ENCODE measurements around the gene LEFTY1.

The LEFTY1 gene

GRCh38 chr1:225923692-225924555 is 35.0 kb upstream of the LEFTY1 start, which contains the start of gene PYCR2:
TSS of gene PYCR2 (minus strand) at chr1:225924250. CDS start at chr1:225924110, 140 bp downstream.
- no peak for TF ChIP-seq EZH2phosphoT487 (IDR thresholded peaks at IDR 0.05; ENCODE audit: borderline replicate concordance, low read length)
- no peak for TF ChIP-seq CTCF (IDR thresholded peaks at IDR 0.05; ENCODE audit: low read depth, low read length, poor library complexity, severe bottlenecking)
- H3K27ac ChIP-seq (ENCODE audit: low read depth, low read length), result peak within 1 kb of the TSS; percentile 80
- H3K4me1 ChIP-seq (ENCODE audit: control insufficient read depth, low read length), result peaks cover 22% of the 10 kb centered on the region
- H4K20me1 ChIP-seq (ENCODE audit: control insufficient read depth, insufficient read depth, low read depth, low read length), result no peaks in the 10 kb centered on the region
- no peaks in the 10 kb centered on the region for H3K27me3 ChIP-seq (ENCODE audit: control insufficient read depth, low read length)
- no peaks in the 10 kb centered on the region for H3K9me3 ChIP-seq (ENCODE audit: control insufficient read depth, insufficient read depth, low read length)
- peaks cover 29% of the 10 kb centered on the region for H3K79me2 ChIP-seq (ENCODE audit: control insufficient read depth, low read length)
- H3F3A ChIP-seq (ENCODE audit: control insufficient read depth, insufficient read depth), result no peaks in the 10 kb centered on the region
- peaks cover 42% of the 10 kb centered on the region for H3K36me3 ChIP-seq (ENCODE audit: control insufficient read depth, low read length)
- peak within 1 kb of the TSS; percentile 99 for H3K4me3 ChIP-seq (ENCODE audit: low read length)
- H3K4me2 ChIP-seq (ENCODE audit: low read length), result peak within 1 kb of the TSS; percentile 92
- H3K9me2 ChIP-seq (replicated peaks; ENCODE audit: control insufficient read depth, low read length), result no peaks in the 10 kb centered on the region

- Histone ChIP-seq H3K4me3 (ENCODE audit: low read length) (peak overlapping the region; percentile 99), H3K79me2 (ENCODE audit: control insufficient read depth, low read length) (peaks cover 29% of the 10 kb centered on the region), H4K20me1 (ENCODE audit: control insufficient read depth, insufficient read depth, low read depth, low read length) (no peaks in the 10 kb centered on the region), H3K9me2 (replicated peaks; ENCODE audit: control insufficient read depth, low read length) (no peaks in the 10 kb centered on the region), H3K4me1 (ENCODE audit: control insufficient read depth, low read length) (peaks cover 22% of the 10 kb centered on the region), H3K36me3 (ENCODE audit: control insufficient read depth, low read length) (peaks cover 47% of the 10 kb centered on the region), H3F3A (ENCODE audit: control insufficient read depth, insufficient read depth) (no peaks in the 10 kb centered on the region), H3K27ac (ENCODE audit: low read depth, low read length) (peak overlapping the region; percentile 80), H3K4me2 (ENCODE audit: low read length) (peak overlapping the region; percentile 92), H3K27me3 (ENCODE audit: control insufficient read depth, low read length) (no peaks in the 10 kb centered on the region), H3K9me3 (ENCODE audit: control insufficient read depth, insufficient read depth, low read length) (no peaks in the 10 kb centered on the region)
- TF ChIP-seq EZH2phosphoT487 (IDR thresholded peaks at IDR 0.05; ENCODE audit: borderline replicate concordance, low read length) (no peak), CTCF (IDR thresholded peaks at IDR 0.05; ENCODE audit: low read depth, low read length, poor library complexity, severe bottlenecking) (no peak)
These were observed 34.4 kb upstream of the LEFTY1 start for GRCh38 chr1:225923381-225923691.

DNA sequence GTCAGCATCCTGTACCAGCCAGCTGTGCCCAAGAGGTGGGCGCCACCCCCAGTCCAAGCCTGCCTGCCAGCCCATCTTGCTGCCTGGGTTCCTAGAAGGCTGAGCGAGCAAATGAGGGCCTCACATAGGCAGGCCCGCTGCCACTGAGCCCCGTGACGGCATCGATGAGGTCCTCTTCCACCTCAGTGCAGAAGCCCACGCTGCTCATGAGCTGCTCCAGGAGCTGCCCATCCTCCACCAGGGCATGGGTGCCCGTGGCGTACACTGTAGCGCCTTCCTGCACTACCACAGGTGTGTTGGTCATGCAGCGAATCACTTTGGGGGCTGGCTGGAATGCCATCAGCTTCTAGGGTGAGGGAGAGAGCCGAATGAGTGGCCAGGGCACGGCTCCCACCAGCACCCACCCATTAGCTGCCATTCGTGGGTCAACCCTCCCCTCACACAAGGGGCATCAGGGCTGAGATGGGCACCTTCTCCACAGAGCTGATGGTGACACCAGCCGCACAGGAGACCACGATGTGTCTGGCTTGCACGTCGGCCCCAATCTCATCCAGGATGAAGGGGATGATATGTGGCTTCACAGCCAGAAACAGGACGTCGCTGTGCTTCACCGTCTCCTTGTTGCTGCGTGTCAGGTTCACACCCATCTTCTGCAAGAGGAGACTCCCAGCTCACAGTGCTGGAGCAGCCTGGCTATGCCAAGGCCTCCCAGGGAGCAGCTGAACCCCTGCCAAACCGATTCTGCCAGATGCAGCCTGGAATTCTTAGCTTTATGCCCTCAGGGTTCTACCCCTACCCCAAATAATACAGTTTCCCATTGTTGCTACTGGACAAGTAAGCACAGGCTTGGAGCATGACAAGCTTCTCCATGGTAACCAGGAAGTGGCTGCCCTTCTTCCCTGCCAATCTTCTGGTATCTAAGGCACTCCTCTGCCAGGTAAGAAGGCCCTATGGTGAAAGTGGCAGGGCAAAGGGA is 33.1 kb upstream of the LEFTY1 start:
- H3K4me1 ChIP-seq (ENCODE audit: control insufficient read depth, low read length), result peaks cover 22% of the 10 kb centered on the region
- peaks cover 3% of the 10 kb centered on the region; the same call in 1 of the 2 replicates for H3F3A ChIP-seq (ENCODE audit: control insufficient read depth, insufficient read depth)
- no peaks in the 10 kb centered on the region for H3K9me3 ChIP-seq (ENCODE audit: control insufficient read depth, insufficient read depth, low read length)
- H3K27me3 ChIP-seq (ENCODE audit: control insufficient read depth, low read length), result no peaks in the 10 kb centered on the region
- no peaks in the 10 kb centered on the region for H3K9me2 ChIP-seq (replicated peaks; ENCODE audit: control insufficient read depth, low read length)
- peaks cover 29% of the 10 kb centered on the region for H3K79me2 ChIP-seq (ENCODE audit: control insufficient read depth, low read length)
- H3K4me3 ChIP-seq (ENCODE audit: low read length), result peak overlapping the region; percentile 99; the same call in 1 of the 2 replicates
- H3K27ac ChIP-seq (ENCODE audit: low read depth, low read length), result no peak overlapping the region
- no peak for TF ChIP-seq EZH2phosphoT487 (IDR thresholded peaks at IDR 0.05; ENCODE audit: borderline replicate concordance, low read length)
- TF ChIP-seq CTCF (IDR thresholded peaks at IDR 0.05; ENCODE audit: low read depth, low read length, poor library complexity, severe bottlenecking), result no peak
- H3K4me2 ChIP-seq (ENCODE audit: low read length), result peak overlapping the region; percentile 92
- peaks cover 60% of the 10 kb centered on the region for H3K36me3 ChIP-seq (ENCODE audit: control insufficient read depth, low read length)
- no peaks in the 10 kb centered on the region for H4K20me1 ChIP-seq (ENCODE audit: control insufficient read depth, insufficient read depth, low read depth, low read length)

All from DOHH2 (cell line).